A549 (cell line): ENCODE measurements around the gene PSMD13. TPM values are rescaled to one million over a fixed set of nuclear protein-coding genes. Genes with fewer than 3 reads are reported as not detected.

Experiments
- ATAC-seq, 2 experiments: fragments of 200-7000 bp in 1 of 2; fragments of >200 bp in 1 of 2; cut with Nextera tagmentation in 1 of 2; cut with Tn5 transposase in 1 of 2; 3 replicates each; pipeline versions ENCODE4 v1.8.0 to v1.9.1; 2018 to 2020; ENCODE audit warnings: mild to moderate bottlenecking in 1 of 2, moderate library complexity in 1 of 2
- CTCF ChIA-PET: fragments of 300-600 bp; sonication (Branson Sonifier 250); formaldehyde crosslinking; extraction: SDS; loops from one replicate; lab custom pipeline; 2021; ENCODE audit warnings: antibody characterized with exemption, inconsistent platforms; lab: Yijun Ruan, JAX
- POLR2A ChIA-PET: fragments of 350-600 bp; formaldehyde crosslinking; extraction: SDS; loops from one replicate; lab custom pipeline; 2021; ENCODE audit warnings: antibody characterized with exemption, inconsistent platforms; lab: Yijun Ruan, JAX
- DNase-seq, 2 experiments: peaks; one replicate each; pipeline versions ENCODE4 v3.0.0 to v3.0.0-alpha.2; 2011 to 2016; ENCODE audit warnings: low read depth in 1 of 2, low spot score in 1 of 2
- FAIRE-seq: peaks from 2 replicates; lab custom pipeline; 2011; peaks lifted over from hg19 to GRCh38; lab: Jason Lieb, UNC
- H3K27ac ChIP-seq, 2 experiments: fragments of >200 bp; sonication (Bioruptor Twin); formaldehyde crosslinking; 3 replicates each; pipeline ENCODE4 v1.5.1; 2016 to 2017
- H3K4me1 ChIP-seq: fragments of >200 bp; sonication (Bioruptor Twin); formaldehyde crosslinking; 3 replicates; pipeline ENCODE4 v1.6.1; 2016
- H3K4me2 ChIP-seq: fragments of >200 bp; sonication (Bioruptor Twin); formaldehyde crosslinking; 3 replicates; pipeline ENCODE4 v1.6.1; 2016
- H3K4me3 ChIP-seq: fragments of >200 bp; sonication (Bioruptor Twin); formaldehyde crosslinking; 3 replicates; pipeline ENCODE4 v1.5.1; 2016
- H3K9me3 ChIP-seq: fragments of >200 bp; sonication (Bioruptor Twin); formaldehyde crosslinking; 3 replicates; pipeline ENCODE4 v1.6.1; 2016
- CEBPB ChIP-seq, 2 experiments: fragments of >200 bp in 1 of 2; sonication (Bioruptor Twin) in 1 of 2; formaldehyde crosslinking in 1 of 2; IDR thresholded peaks; 2 replicates each; pipeline ENCODE4 v1.6.1; 2012 to 2016
- E2F6 ChIP-seq: IDR thresholded peaks from 2 replicates; pipeline ENCODE4 v1.6.1; 2012; ENCODE audit warnings: low read depth, borderline replicate concordance
- EHMT2 ChIP-seq: fragments of 200-600 bp; sonication (generic); IDR thresholded peaks from 2 replicates; pipeline ENCODE4 v1.6.1; 2016; ENCODE audit warnings: antibody characterized with exemption, low read depth, mild to moderate bottlenecking, moderate library complexity
- ESRRA ChIP-seq: fragments of 150-350 bp; IDR thresholded peaks from 2 replicates; pipeline ENCODE4 v1.6.1; 2014; ENCODE audit warnings: mild to moderate bottlenecking, low read length, borderline replicate concordance
- FOSL2 ChIP-seq, 2 experiments: fragments of 450-650 bp in 1 of 2; fragments of >200 bp in 1 of 2; sonication (Bioruptor Twin) in 1 of 2; formaldehyde crosslinking; IDR thresholded peaks; 2 replicates each; pipeline versions ENCODE4 v1.5.0 to v1.6.1; 2016 to 2020; ENCODE audit warnings: mild to moderate bottlenecking in 1 of 2, moderate library complexity in 1 of 2
- HDAC2 ChIP-seq: fragments of 200-600 bp; sonication (generic); IDR thresholded peaks from 2 replicates; pipeline ENCODE4 v1.6.1; 2016
- HOXB5 ChIP-seq: fragments of 250-450 bp; sonication (Bioruptor Pico); IDR thresholded peaks from 2 replicates; pipeline ENCODE4 v1.5.0; 2020; ENCODE audit warnings: mild to moderate bottlenecking, moderate library complexity
- JUN ChIP-seq, 2 experiments: fragments of >200 bp; sonication (Bioruptor Twin); formaldehyde crosslinking; IDR thresholded peaks; 2 replicates in 1 of 2; 3 replicates in 1 of 2; pipeline ENCODE4 v1.6.1; 2016 to 2017
- KDM5A ChIP-seq: fragments of 200-600 bp; sonication (generic); IDR thresholded peaks from 2 replicates; pipeline ENCODE4 v1.6.1; 2016; ENCODE audit warnings: antibody characterized with exemption, mild to moderate bottlenecking
- NFE2L2 ChIP-seq: fragments of 150-350 bp; conservative IDR thresholded peaks from 2 replicates; pipeline ENCODE4 v1.6.1; 2014; ENCODE audit warnings: low read length
- POLR2A ChIP-seq: IDR thresholded peaks from 2 replicates; pipeline ENCODE4 v1.6.1; 2012; ENCODE audit warnings: mild to moderate bottlenecking, low read length
- RAD21 ChIP-seq, 2 experiments: fragments of >200 bp in 1 of 2; sonication (Bioruptor Twin) in 1 of 2; formaldehyde crosslinking in 1 of 2; IDR thresholded peaks in 1 of 2; conservative IDR thresholded peaks in 1 of 2; 2 replicates in 1 of 2; 3 replicates in 1 of 2; pipeline ENCODE4 v1.6.1; 2012 to 2018; ENCODE audit warnings: inconsistent platforms in 1 of 2
- RARB ChIP-seq: fragments of 250-450 bp; sonication (Bioruptor Pico); IDR thresholded peaks from 2 replicates; pipeline ENCODE4 v1.8.0; 2021; ENCODE audit warnings: mild to moderate bottlenecking, moderate library complexity
- RFX5 ChIP-seq: fragments of 450-650 bp; IDR thresholded peaks from 2 replicates; pipeline ENCODE4 v1.7.1; 2014; ENCODE audit warnings: antibody characterized with exemption, mild to moderate bottlenecking, moderate library complexity
- SREBF2 ChIP-seq: fragments of 450-650 bp; IDR thresholded peaks from 2 replicates; pipeline ENCODE4 v1.6.1; 2014; ENCODE audit warnings: mild to moderate bottlenecking, moderate library complexity
- ZNF302 ChIP-seq: fragments of 250-450 bp; sonication (Bioruptor Pico); IDR thresholded peaks from 2 replicates; pipeline ENCODE4 v1.9.0; 2021; ENCODE audit warnings: inconsistent platforms, mild to moderate bottlenecking, moderate library complexity
- WGBS: methylation state at CpG from one replicate; pipeline ENCODE4 v1.1.6; 2017; ENCODE audit errors: missing lambda C conversion rate; 5-methylcytosine and 5-hydroxymethylcytosine counted together
- polyA plus RNA-seq, 4 experiments: library from polyadenylated mRNA; depleted of rRNA in 3 of 4; stranded (reverse); fragments of >200 nt; fragmentation: RNase III in 1 of 4; extraction: RNeasy Plus Mini Kit Qiagen cat#74134 plus additional on column Dnase treatment in 1 of 4; gene quantifications; 2 replicates in 3 of 4; 3 replicates in 1 of 4; pipeline ENCODE4 v1.2.3, GENCODE V29; 2011 to 2017
- TF ChIP-seq, protein P1 (sequence below): IDR thresholded peaks from 2 replicates; pipeline ENCODE4 v1.6.1; 2012

The PSMD13 gene
- polyA plus RNA-seq, 2 of the 4 experiments (the other 2 are of a cell fraction): 153 to 198 TPM

DNA sequence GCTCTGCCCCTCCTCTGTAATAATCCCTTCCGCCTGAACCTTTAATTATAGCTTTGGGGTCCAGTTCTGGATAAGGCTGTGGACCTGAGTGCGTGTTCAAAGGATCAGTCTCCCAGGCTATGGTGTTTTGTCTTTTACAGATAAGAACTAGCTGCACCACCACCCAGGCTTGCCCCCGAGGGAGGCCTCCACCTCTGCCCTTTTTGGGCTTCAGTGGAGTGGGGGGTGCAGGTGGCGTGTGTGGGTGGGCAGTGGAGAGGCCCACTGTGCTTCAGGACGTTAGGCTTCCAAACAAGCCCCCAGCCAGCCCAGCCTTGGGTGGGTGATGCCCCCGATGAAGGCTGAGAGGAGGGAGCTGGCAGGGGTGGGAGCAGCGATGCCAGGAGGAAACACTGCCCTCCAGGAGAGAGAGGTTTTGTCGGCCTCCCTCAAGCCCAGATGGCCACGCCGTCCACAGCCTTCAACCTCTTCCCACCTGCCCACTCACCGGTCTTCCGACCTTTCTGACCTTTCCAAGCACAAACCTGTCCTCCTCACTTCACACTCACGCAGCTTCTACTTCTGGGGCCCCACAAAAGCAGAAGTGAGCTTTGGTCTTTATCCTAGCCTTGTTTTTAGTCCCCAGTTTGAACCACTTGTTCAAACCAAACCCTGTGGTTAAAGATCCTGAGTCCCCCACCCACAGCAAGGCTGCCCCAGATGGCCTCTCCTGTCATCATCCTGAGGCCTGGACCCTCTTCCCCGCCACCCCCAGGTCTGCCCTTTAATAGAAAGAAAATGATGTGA, 20.4 kb downstream of the PSMD13 start:
- CTCF ChIA-PET: interaction anchor here (7.2 kb wide), 1 partner anchor 7 kb away, joined by 40 read pairs; no protein-coding TSS in a partner anchor
- POLR2A ChIA-PET: no interaction called here
- DNase-seq: no peak

DNA sequence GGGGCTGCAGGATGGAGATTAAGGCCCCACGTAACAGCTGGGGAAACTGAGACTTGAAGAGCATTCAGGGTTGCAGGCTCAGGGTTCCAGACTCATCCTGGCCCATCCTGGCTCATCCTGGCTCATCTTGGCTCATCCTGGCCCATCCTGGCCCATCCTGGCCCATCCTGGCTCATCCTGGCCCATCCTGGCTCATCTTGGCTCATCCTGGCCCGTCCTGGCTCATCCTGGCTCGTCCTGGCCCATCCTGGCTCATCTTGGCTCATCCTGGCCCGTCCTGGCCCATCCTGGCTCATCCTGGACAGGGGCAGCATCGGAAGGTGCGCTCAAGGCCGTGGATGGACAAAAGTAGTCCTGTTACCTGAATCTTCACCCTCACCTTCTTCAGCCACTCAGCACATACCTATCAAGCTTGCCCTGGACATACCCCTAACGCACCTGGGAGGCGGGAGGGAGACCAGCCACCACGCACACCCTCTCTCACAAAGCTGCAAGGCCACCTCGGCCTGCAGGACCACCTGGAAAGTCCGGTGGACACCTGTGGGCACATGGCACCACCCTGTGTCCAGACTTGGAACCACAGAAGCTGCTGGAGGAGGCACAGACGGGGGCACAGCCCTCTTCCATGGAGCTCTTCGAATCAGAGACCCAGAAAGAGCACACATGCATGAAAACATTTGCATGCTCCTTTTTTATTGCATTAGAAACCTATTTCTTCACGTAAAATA, 21.2 kb downstream of the PSMD13 start:
- TF ChIP-seq EHMT2 (no peak), ESRRA (no peak), E2F6 (no peak), RAD21 (conservative IDR thresholded peaks at IDR 0.05 in 1 of 2, IDR thresholded peaks at IDR 0.05 in 1 of 2) (peak in 1 of 2 experiments; percentile 41; a peak in 2 of 5 replicates)
- H3K27ac ChIP-seq: no peak overlapping the region
- H3K9me3 ChIP-seq: no peaks in the 10 kb centered on the region
- CTCF ChIA-PET: interaction anchor here (0.8 to 7.2 kb wide), 5 partner anchors 8 to 47 kb away, joined by 3 to 40 read pairs (median 4); no protein-coding TSS in a partner anchor
- no peaks in the 10 kb centered on the region for H3K4me1 ChIP-seq
- no peak overlapping the region for H3K4me2 ChIP-seq
- FAIRE-seq (no peak), ATAC-seq (peak; percentile 70 to 71; a peak in 4 of 6 replicates), DNase-seq (no peak)
- H3K4me3 ChIP-seq: no peak overlapping the region
- 42% methylated on average over 13 of the region's 15 CpGs for WGBS
- POLR2A ChIA-PET: no interaction called here

More for the DNA sequence above, 20.4 kb downstream of the PSMD13 start:
- no peaks in the 10 kb centered on the region for H3K9me3 ChIP-seq
- FAIRE-seq: no peak
- WGBS: 77% methylated on average over 11 of the region's 14 CpGs
- no peaks in the 10 kb centered on the region for H3K4me1 ChIP-seq
- H3K4me3 ChIP-seq: no peak overlapping the region
- no peak for TF ChIP-seq KDM5A
- H3K27ac ChIP-seq: no peak overlapping the region
- ATAC-seq: no peak
- no peak overlapping the region for H3K4me2 ChIP-seq

- Histone ChIP-seq H3K4me1 (no peaks in the 10 kb centered on the region), H3K4me2 (no peak overlapping the region), H3K9me3 (no peaks in the 10 kb centered on the region), H3K4me3 (no peak overlapping the region)
- ATAC-seq (no peak), DNase-seq (no peak), FAIRE-seq (no peak)
- CTCF ChIA-PET: interaction anchor here (1.3 to 7.2 kb wide), 3 partner anchors 8 to 19 kb away, joined by 3 to 40 read pairs (median 4); partner anchors contain the start of gene NLRP6
- 66% methylated on average over 10 of the region's 10 CpGs for WGBS
- TF ChIP-seq RARB (CRISPR knock-in tag) (no peak), HDAC2 (no peak), HOXB5 (CRISPR knock-in tag) (no peak), SREBF2 (no peak), CEBPB (IDR thresholded peaks at IDR 0.05) (no peak), FOSL2 (IDR thresholded peaks at IDR 0.05) (no peak), FOSL2 (CRISPR knock-in tag; IDR thresholded peaks at IDR 0.05) (no peak), RFX5 (no peak), POLR2A (no peak), EHMT2 (no peak), NFE2L2 (no peak)
- TF ChIP-seq, protein P1, sequence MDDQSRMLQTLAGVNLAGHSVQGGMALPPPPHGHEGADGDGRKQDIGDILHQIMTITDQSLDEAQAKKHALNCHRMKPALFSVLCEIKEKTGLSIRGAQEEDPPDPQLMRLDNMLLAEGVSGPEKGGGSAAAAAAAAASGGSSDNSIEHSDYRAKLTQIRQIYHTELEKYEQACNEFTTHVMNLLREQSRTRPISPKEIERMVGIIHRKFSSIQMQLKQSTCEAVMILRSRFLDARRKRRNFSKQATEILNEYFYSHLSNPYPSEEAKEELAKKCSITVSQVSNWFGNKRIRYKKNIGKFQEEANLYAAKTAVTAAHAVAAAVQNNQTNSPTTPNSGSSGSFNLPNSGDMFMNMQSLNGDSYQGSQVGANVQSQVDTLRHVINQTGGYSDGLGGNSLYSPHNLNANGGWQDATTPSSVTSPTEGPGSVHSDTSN: no peak
- TF ChIP-seq, all 56 proteins: peak for 0
- H3K27ac ChIP-seq: no peak overlapping the region
- POLR2A ChIA-PET: no interaction called here
These were observed 22.6 kb downstream of the PSMD13 start for GRCh38 chr11:259413-259812.

DNA sequence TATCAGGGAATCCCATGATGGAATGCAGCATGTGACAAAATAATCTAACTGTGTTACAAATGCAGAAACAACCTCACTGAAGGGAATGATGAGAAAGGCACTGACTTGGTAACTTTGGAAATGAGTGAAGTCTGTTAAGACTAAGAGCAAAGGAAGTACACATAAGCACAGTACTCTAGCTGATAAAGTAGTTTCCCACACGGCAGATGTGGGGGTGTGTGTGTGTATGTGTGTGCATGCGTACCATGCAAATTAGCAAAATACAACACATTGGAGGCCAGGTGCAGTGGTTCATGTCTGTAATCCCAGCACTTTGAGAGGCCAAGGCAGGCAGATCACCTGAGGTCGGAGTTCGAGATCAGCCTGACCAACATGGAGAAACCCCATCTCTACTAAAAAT, 24.8 kb downstream of the PSMD13 start:
- Histone ChIP-seq H3K4me3 (no peak overlapping the region), H3K4me2 (no peak overlapping the region), H3K9me3 (peaks cover 8% of the 10 kb centered on the region; the same call in 2 of the 3 replicates), H3K27ac (no peak overlapping the region), H3K4me1 (no peaks in the 10 kb centered on the region)
- no peak for TF ChIP-seq ZNF302 (CRISPR knock-in tag)
- TF ChIP-seq E2F6: no peak
- no peak for TF ChIP-seq JUN (IDR thresholded peaks at IDR 0.05)
- no peak for DNase-seq
- 74% methylated on average over 4 of the region's 4 CpGs for WGBS
- ChIA-PET CTCF (interaction anchor here (7.2 kb wide), 1 partner anchor 11 kb away, joined by 40 read pairs; no protein-coding TSS in a partner anchor), POLR2A (no interaction called here)
- FAIRE-seq: no peak
- ATAC-seq: no peak
